Measurements from ENCODE around the gene ENPP4. TPM values are rescaled to one million over a fixed set of nuclear protein-coding genes. Genes with fewer than 3 reads are reported as not detected.

The ENPP4 gene
- total and polyA plus RNA-seq, 11 donors: 8.0 to 39.6 (median 20.6) TPM

DNA sequence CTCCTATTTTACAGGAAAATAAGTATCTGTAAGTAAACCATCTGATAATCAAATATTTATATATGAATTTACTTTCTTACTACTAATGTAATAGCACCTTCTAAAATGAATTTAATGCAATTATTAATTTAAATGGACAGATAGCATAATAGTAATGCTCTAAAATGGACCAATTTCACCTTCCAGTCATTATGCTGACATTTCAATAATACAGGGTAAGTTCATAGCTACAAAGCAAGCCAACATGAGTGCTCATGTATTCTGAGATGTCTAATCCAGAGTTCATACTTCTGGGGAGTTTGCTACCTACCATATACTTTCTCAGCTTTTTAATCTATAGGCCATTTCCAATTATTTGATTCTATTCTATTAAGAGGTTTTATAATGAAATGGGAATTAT lies 29.4 kb downstream of the ENPP4 start:
- intact Hi-C loops (cut with DNase I): no loop called here
- DNase-seq: no peak
- no peak overlapping the region for H3K27ac ChIP-seq
- no peak for TF ChIP-seq POLR2A (IDR thresholded peaks at IDR 0.05)
- TF ChIP-seq CTCF (IDR thresholded peaks at IDR 0.05): no peak
- no peak for ATAC-seq
- H3K4me1 ChIP-seq: no peaks in the 10 kb centered on the region
- no peaks in the 10 kb centered on the region for H3K27me3 ChIP-seq
- H3K9me3 ChIP-seq: no peaks in the 10 kb centered on the region
- H3K4me3 ChIP-seq: no peak overlapping the region
- peaks cover 0 to 2% (median 0%) of the 10 kb centered on the region in 9 donors for H3K36me3 ChIP-seq

- TF ChIP-seq CTCF (IDR thresholded peaks at IDR 0.05) (no peak), POLR2A (IDR thresholded peaks at IDR 0.05) (no peak)
Measured at GRCh38 chr6:46160102-46160501, 30.3 kb downstream of the ENPP4 start.

DNA sequence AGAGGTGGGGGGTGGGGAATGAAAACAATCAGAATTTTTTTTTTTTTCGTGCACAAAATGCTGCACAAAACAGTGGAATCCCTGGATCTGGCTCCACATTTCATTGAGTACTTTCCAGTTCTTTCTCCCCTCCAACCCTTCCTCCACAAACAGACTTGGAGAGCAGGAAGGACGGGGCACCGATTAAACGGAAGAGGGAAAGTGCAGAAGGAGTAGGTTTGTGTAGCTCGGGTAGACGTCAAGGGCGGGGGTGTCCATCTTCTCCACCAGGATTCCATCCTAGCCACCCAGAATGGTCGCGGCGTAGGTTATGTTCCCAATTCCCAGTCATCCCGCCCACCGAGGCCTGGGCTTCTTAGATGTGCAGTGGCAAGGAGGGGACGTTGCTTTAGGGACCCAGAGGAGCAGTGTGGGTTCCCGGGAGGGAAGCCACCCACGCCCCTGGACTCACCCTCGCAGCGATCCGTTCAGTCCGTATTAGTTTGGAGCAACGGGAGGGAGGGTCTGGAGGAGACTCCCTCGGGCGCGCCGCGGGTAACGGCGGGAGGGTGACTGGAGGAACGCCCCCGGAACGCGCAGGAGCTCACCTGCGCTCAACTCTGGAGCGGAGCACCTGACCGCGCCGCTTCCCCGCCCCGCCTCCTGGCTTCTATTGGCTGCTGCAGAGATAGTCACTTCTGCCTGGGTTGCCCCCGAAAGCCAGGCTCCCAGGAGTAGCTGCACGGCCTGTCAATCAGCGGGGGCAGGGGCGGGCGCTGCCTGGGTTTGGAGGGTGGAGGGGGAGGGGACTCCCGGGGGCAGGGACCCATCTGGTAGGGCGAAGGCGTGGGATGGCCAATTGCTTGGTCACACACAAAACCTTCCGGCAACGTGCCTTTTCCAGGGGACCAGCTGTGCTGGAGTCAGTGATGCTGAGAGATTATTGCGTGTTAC lies 40.8 kb downstream of the ENPP4 start, which contains the start of gene ENPP5:
TSS of gene ENPP5 (minus strand) at position 624 of the 933 bp plus-strand sequence. CDS start 2,718 bp downstream, outside the sequence.
- peak within 1 kb of the TSS in 1 of 12 donors; percentile 18 for H3K27ac ChIP-seq

More at GRCh38 chr6:46160102-46160501, 30.3 kb downstream of the ENPP4 start:
- ATAC-seq (no peak), DNase-seq (no peak)
- H3K9me3 ChIP-seq: no peaks in the 10 kb centered on the region
- no peaks in the 10 kb centered on the region for H3K27me3 ChIP-seq
- no peak overlapping the region for H3K27ac ChIP-seq
- WGBS, 4 donors: 92 to 96% (median 95%) methylated on average over 5 of the region's 5 CpGs
- intact Hi-C loops (cut with DNase I): no loop called here
- peaks cover 0 to 2% (median 0%) of the 10 kb centered on the region in 9 donors for H3K36me3 ChIP-seq
- no peak overlapping the region for H3K4me3 ChIP-seq
- H3K4me1 ChIP-seq: no peaks in the 10 kb centered on the region

More for the DNA sequence above, 40.8 kb downstream of the ENPP4 start, which contains the start of gene ENPP5:
- WGBS, 4 donors: 1 to 3% (median 2%) methylated on average over 19 to 49 of the region's 49 CpGs
- DNase-seq: peak; percentile 74 to 86 (median 82)
- H3K27me3 ChIP-seq: peaks cover 0 to 14% (median 0%) of the 10 kb centered on the region in 9 donors
- H3K4me1 ChIP-seq: peaks cover 0 to 15% (median 0%) of the 10 kb centered on the region in 12 donors
- no peaks in the 10 kb centered on the region for H3K36me3 ChIP-seq
- TF ChIP-seq POLR2A (IDR thresholded peaks at IDR 0.05) (no peak), CTCF (IDR thresholded peaks at IDR 0.05) (no peak)
- H3K9me3 ChIP-seq: no peaks in the 10 kb centered on the region
- ATAC-seq: peak; percentile 90 to 99 (median 98)
- peak within 1 kb of the TSS; percentile 59 to 88 (median 71) for H3K4me3 ChIP-seq
- intact Hi-C loops (cut with DNase I): no loop called here
